Embryonic facial prominence (tissue), 1 donor: Measurements from ENCODE around the gene NID1.
"Not testable (repeated sequence)": the region's sequence is repeated elsewhere in the genome, so short reads cannot be mapped to it uniquely, and the experiment has no call there.

ENCODE experiments used
- DNase-seq: peaks from one replicate; pipeline ENCODE4 v3.0.0-alpha.2; 2016; ENCODE audit errors: extremely low spot score

NID1 gene

DNA sequence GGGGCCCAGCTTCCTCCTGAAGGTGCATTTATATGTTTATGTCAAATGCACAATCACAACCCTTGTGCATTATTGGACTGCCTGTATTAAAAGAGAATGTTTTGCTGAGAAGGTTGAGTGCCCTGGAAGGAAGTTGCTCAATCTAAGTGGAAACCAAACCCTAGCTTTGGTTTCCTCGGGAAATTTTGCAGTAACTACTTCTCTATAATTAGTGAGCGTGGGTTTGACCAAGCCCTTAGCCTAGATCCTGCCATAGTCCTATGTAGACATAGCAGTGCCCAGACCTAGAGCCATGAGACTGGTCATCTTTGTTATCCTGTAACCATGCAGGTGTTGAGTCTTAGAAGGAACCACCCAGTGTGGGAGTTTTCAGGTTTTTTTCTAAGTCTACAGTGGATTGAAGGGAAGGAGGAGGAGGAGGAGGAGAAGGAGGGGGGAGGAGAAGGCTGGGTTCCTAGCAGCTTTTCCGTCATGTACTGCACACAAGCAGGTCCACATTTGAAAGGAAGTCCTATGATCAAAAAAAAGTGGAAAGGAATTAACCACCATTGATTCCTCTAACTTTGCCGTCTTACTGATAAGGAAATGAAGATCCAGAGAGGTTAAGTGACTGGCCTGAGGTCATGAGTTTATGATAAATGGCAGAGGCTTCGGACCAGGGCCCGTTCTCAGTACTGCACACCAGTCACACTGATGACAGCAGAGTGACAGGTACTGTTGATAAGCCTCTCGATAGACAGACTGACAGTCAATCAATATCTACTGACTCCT lies 126.0 kb downstream of the NID1 start:
- DNase-seq: no peak

GRCh38 chr1:235937123-235937522 lies 127.8 kb downstream of the NID1 start:
- DNase-seq: no peak

DNA sequence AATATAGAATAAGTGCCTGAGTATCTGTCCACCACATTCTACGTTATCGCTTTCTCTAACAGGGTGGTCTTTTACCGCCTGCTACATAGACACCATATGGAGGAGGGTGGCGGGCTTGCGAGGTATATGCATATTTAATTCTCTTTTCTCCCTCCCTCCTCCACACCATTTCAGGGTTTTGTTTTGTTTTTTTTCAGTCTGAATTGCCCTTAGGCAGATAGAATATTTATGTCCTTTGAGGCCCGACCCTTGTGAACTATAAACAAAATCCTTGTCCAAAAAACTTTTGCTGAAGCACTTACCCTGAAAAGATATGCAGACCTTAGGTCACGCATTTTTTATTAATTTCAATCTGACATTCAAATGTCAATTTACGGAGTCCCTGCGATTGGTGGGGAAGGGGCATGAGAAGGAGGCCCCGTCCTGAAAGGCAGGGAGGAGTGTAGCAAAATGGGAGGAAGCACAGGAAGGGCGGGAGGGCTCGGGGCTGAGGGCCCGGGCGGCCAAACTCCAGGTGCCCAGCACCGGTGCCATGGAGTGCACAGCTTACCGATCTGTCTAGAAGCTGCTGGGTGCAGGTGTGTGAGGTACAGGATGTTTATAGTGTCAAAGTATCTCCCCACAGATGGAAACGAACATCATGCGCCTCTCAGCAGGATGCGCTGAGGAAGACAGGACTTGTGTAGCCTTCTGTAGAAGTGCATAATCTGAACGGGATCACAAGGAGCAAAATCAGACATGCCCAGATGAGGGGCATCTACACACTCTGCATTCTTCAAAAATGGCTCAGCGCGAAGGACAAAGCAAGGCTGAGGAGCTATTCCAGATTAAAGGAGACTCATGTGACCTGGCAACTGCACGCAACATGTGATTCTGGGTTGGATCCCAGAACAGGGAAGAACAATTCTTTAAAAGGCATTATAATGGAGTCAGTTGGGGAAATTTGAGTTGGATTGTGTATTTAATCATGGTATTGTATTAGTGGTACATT lies 129.4 kb downstream of the NID1 start:
- no peak for DNase-seq

DNA sequence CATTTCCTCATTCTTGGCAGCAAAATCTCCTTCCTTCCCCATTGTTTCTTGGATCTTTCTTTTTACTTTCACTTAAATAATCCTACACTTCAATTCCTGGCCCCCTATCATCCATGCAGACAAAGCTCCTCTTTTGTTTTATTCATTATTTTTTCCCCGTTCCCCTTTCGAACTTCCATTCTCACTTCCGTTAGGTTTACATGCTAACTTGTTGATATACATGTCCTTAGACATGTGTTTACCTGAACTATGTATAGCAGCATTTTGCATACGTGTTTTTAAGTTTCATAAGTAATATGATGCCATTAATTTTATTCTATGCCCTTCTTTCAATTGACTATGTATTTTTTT lies 131.1 kb downstream of the NID1 start:
- DNase-seq: no peak

GRCh38 chr1:235933017-235933765 lies 131.7 kb downstream of the NID1 start:
- no peak for DNase-seq

DNA sequence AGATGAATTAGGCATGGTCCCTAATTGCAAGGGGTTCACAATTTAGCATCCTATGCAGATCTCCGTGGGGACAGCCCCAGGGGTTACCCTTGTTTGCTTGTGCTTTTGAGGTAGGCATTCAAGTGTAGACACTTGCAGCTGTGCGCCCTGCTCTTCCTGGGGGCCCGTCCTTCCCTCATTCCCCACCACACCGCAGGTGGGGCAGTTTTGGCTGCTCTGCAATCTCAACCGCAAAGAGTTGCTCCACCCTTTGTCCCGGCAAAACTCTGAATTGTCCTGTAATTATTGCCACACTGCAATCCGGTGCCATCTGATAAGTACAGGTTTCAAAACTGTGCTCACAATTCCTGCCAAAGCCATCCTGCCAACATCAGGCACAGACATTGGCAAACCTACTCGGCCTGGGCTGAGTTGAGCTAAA lies 132.8 kb downstream of the NID1 start:
- DNase-seq: no peak

- DNase-seq: no peak
Observed at GRCh38 chr1:235931171-235931738, 133.6 kb downstream of the NID1 start.

- no peak for DNase-seq
Observed at GRCh38 chr1:235930543-235930942, 134.3 kb downstream of the NID1 start.

DNA sequence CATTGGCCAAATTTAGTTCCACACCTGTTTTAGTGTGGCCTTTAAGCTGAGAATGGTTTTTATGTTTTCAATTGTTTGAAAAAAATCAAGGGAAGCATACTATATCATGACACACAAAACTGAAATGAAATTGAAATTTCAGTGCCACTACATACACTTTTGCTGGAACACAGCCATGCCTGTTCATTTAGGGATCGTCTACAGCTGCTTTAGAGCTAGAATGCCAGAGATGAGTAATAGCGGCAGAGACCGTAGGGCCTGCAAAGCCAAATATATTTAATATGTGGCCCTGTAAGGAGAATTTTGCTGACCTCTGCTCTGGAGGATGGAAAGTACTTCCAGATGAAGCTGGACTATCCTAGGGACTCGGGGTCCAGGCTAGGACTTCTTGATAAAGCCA lies 135.7 kb downstream of the NID1 start:
- DNase-seq: no peak

- no peak for DNase-seq
Observed at GRCh38 chr1:235928197-235928596, 136.7 kb downstream of the NID1 start.

GRCh38 chr1:235927551-235927950 lies 137.3 kb downstream of the NID1 start:
- DNase-seq: not testable (repeated sequence)
